A549 (cell line): ENCODE results near the gene EIF3L. TPM values are rescaled to one million over a fixed set of nuclear protein-coding genes. Genes with fewer than 3 reads are reported as not detected.

Source experiments
- ATAC-seq, 2 experiments: fragments of 200-7000 bp in 1 of 2; fragments of >200 bp in 1 of 2; cut with Nextera tagmentation in 1 of 2; cut with Tn5 transposase in 1 of 2; 3 replicates each; pipeline versions ENCODE4 v1.8.0 to v1.9.1; 2018 to 2020; ENCODE audit warnings: mild to moderate bottlenecking in 1 of 2, moderate library complexity in 1 of 2
- CTCF ChIA-PET: fragments of 300-600 bp; sonication (Branson Sonifier 250); formaldehyde crosslinking; extraction: SDS; loops from one replicate; lab custom pipeline; 2021; ENCODE audit warnings: antibody characterized with exemption, inconsistent platforms; lab: Yijun Ruan, JAX
- POLR2A ChIA-PET: fragments of 350-600 bp; formaldehyde crosslinking; extraction: SDS; loops from one replicate; lab custom pipeline; 2021; ENCODE audit warnings: antibody characterized with exemption, inconsistent platforms; lab: Yijun Ruan, JAX
- DNase-seq, 2 experiments: peaks; one replicate each; pipeline versions ENCODE4 v3.0.0 to v3.0.0-alpha.2; 2011 to 2016; ENCODE audit warnings: low read depth in 1 of 2, low spot score in 1 of 2
- FAIRE-seq: peaks from 2 replicates; lab custom pipeline; 2011; peaks lifted over from hg19 to GRCh38; lab: Jason Lieb, UNC
- H3K27ac ChIP-seq, 2 experiments: fragments of >200 bp; sonication (Bioruptor Twin); formaldehyde crosslinking; 3 replicates each; pipeline ENCODE4 v1.5.1; 2016 to 2017
- H3K4me1 ChIP-seq: fragments of >200 bp; sonication (Bioruptor Twin); formaldehyde crosslinking; 3 replicates; pipeline ENCODE4 v1.6.1; 2016
- H3K4me2 ChIP-seq: fragments of >200 bp; sonication (Bioruptor Twin); formaldehyde crosslinking; 3 replicates; pipeline ENCODE4 v1.6.1; 2016
- H3K4me3 ChIP-seq: fragments of >200 bp; sonication (Bioruptor Twin); formaldehyde crosslinking; 3 replicates; pipeline ENCODE4 v1.5.1; 2016
- H3K9me3 ChIP-seq: fragments of >200 bp; sonication (Bioruptor Twin); formaldehyde crosslinking; 3 replicates; pipeline ENCODE4 v1.6.1; 2016
- BHLHE40 ChIP-seq: IDR thresholded peaks from 2 replicates; pipeline ENCODE4 v1.6.1; 2012; ENCODE audit warnings: low read depth, low read length, inconsistent platforms
- CBX2 ChIP-seq: fragments of 200-600 bp; sonication (generic); IDR thresholded peaks from 2 replicates; pipeline ENCODE4 v1.6.1; 2016; ENCODE audit warnings: low read depth, mild to moderate bottlenecking, borderline replicate concordance
- CEBPB ChIP-seq, 2 experiments: fragments of >200 bp in 1 of 2; sonication (Bioruptor Twin) in 1 of 2; formaldehyde crosslinking in 1 of 2; IDR thresholded peaks; 2 replicates each; pipeline ENCODE4 v1.6.1; 2012 to 2016
- CHD4 ChIP-seq: fragments of 200-600 bp; sonication (generic); IDR thresholded peaks from 2 replicates; pipeline ENCODE4 v1.6.1; 2016; ENCODE audit warnings: antibody characterized with exemption, mild to moderate bottlenecking, borderline replicate concordance
- E2F6 ChIP-seq: IDR thresholded peaks from 2 replicates; pipeline ENCODE4 v1.6.1; 2012; ENCODE audit warnings: low read depth, borderline replicate concordance
- EHMT2 ChIP-seq: fragments of 200-600 bp; sonication (generic); IDR thresholded peaks from 2 replicates; pipeline ENCODE4 v1.6.1; 2016; ENCODE audit warnings: antibody characterized with exemption, low read depth, mild to moderate bottlenecking, moderate library complexity
- ELK1 ChIP-seq: fragments of 150-350 bp; IDR thresholded peaks from 2 replicates; pipeline ENCODE4 v1.6.1; 2014; ENCODE audit warnings: low read depth, mild to moderate bottlenecking, low read length
- FOXS1 ChIP-seq: fragments of 250-450 bp; sonication (Bioruptor Pico); IDR thresholded peaks from 2 replicates; pipeline ENCODE4 v1.5.0; 2020; ENCODE audit warnings: mild to moderate bottlenecking, moderate library complexity
- HES2 ChIP-seq: fragments of >200 bp; sonication (Bioruptor Twin); formaldehyde crosslinking; IDR thresholded peaks from 2 replicates; pipeline ENCODE4 v1.6.1; 2016
- HEYL ChIP-seq: fragments of 250-450 bp; sonication (Bioruptor Pico); IDR thresholded peaks from 2 replicates; pipeline ENCODE4 v1.8.0; 2021; ENCODE audit warnings: mild to moderate bottlenecking, moderate library complexity
- HMGXB4 ChIP-seq: fragments of 250-450 bp; sonication (Bioruptor Pico); IDR thresholded peaks from 2 replicates; pipeline ENCODE4 v1.5.0; 2021; ENCODE audit warnings: mild to moderate bottlenecking, moderate library complexity, borderline replicate concordance
- JUN ChIP-seq, 2 experiments: fragments of >200 bp; sonication (Bioruptor Twin); formaldehyde crosslinking; IDR thresholded peaks; 2 replicates in 1 of 2; 3 replicates in 1 of 2; pipeline ENCODE4 v1.6.1; 2016 to 2017
- KDM5A ChIP-seq: fragments of 200-600 bp; sonication (generic); IDR thresholded peaks from 2 replicates; pipeline ENCODE4 v1.6.1; 2016; ENCODE audit warnings: antibody characterized with exemption, mild to moderate bottlenecking
- MAFK ChIP-seq: fragments of 450-650 bp; IDR thresholded peaks from 2 replicates; pipeline ENCODE4 v1.6.1; 2014; ENCODE audit not compliant: partially characterized antibody
- MYC ChIP-seq: IDR thresholded peaks from 2 replicates; pipeline ENCODE4 v1.6.1; 2012; ENCODE audit warnings: mild to moderate bottlenecking, inconsistent platforms, low read length, improper control_type of control experiment, borderline replicate concordance
- NFE2L2 ChIP-seq: fragments of 150-350 bp; conservative IDR thresholded peaks from 2 replicates; pipeline ENCODE4 v1.6.1; 2014; ENCODE audit warnings: low read length
- NR3C1 ChIP-seq: fragments of >200 bp; sonication (Bioruptor Twin); formaldehyde crosslinking; IDR thresholded peaks from 3 replicates; pipeline ENCODE4 v1.6.1; 2017
- PBX3 ChIP-seq: IDR thresholded peaks from 2 replicates; pipeline ENCODE4 v1.6.1; 2012
- POLR2AphosphoS2 ChIP-seq: conservative IDR thresholded peaks from 2 replicates; pipeline ENCODE4 v1.6.1; 2012; ENCODE audit warnings: low read length, improper control_type of control experiment, inconsistent platforms
- RCOR1 ChIP-seq: fragments of 150-350 bp; IDR thresholded peaks from 2 replicates; pipeline ENCODE4 v1.6.1; 2014; ENCODE audit warnings: antibody characterized with exemption, low read length, low read depth
- RFX5 ChIP-seq: fragments of 450-650 bp; IDR thresholded peaks from 2 replicates; pipeline ENCODE4 v1.7.1; 2014; ENCODE audit warnings: antibody characterized with exemption, mild to moderate bottlenecking, moderate library complexity
- USF2 ChIP-seq: fragments of 450-650 bp; IDR thresholded peaks from 2 replicates; pipeline ENCODE4 v1.6.1; 2014; ENCODE audit warnings: antibody characterized with exemption
- ZC3H11A ChIP-seq: fragments of 450-650 bp; IDR thresholded peaks from 2 replicates; pipeline ENCODE4 v1.6.1; 2014; ENCODE audit warnings: antibody characterized with exemption, mild to moderate bottlenecking
- ZSCAN20 ChIP-seq: fragments of 250-450 bp; sonication (Bioruptor Pico); IDR thresholded peaks from 2 replicates; pipeline ENCODE4 v1.8.0; 2022; ENCODE audit warnings: mild to moderate bottlenecking, moderate library complexity
- WGBS: methylation state at CpG from one replicate; pipeline ENCODE4 v1.1.6; 2017; ENCODE audit errors: missing lambda C conversion rate; 5-methylcytosine and 5-hydroxymethylcytosine counted together
- polyA plus RNA-seq, 4 experiments: library from polyadenylated mRNA; depleted of rRNA in 3 of 4; stranded (reverse); fragments of >200 nt; fragmentation: RNase III in 1 of 4; extraction: RNeasy Plus Mini Kit Qiagen cat#74134 plus additional on column Dnase treatment in 1 of 4; gene quantifications; 2 replicates in 3 of 4; 3 replicates in 1 of 4; pipeline ENCODE4 v1.2.3, GENCODE V29; 2011 to 2017

The EIF3L gene
- polyA plus RNA-seq, 2 of the 4 experiments (the other 2 are of a cell fraction), result 218 to 423 TPM

GRCh38 chr22:37807410-37808293 lies 41.6 kb upstream of the EIF3L start, which contains the start of gene GCAT (continued):
- TF ChIP-seq HMGXB4 (CRISPR knock-in tag) (no peak), USF2 (peak; percentile 21; the same call in 1 of the 2 replicates), JUN (IDR thresholded peaks at IDR 0.05) (peak in 1 of 2 experiments; percentile 57; a peak in 2 of 5 replicates), HEYL (CRISPR knock-in tag) (no peak), BHLHE40 (no peak; the same call in 1 of the 2 replicates), RCOR1 (no peak)

- WGBS, result 53% methylated on average over 8 of the region's 8 CpGs
These were observed 40.9 kb upstream of the EIF3L start for GRCh38 chr22:37808294-37808657.

GRCh38 chr22:37809672-37810333 lies 39.4 kb upstream of the EIF3L start:
- Histone ChIP-seq H3K4me2 (no peak overlapping the region), H3K4me3 (no peak overlapping the region)
- 91% methylated on average over 4 of the region's 5 CpGs for WGBS
- no peak for FAIRE-seq
- TF ChIP-seq CBX2, result no peak
- TF ChIP-seq POLR2AphosphoS2, result no peak
- no peak for TF ChIP-seq FOXS1 (CRISPR knock-in tag)
- TF ChIP-seq HES2, result no peak
- no peak for TF ChIP-seq ELK1
- TF ChIP-seq, all 56 proteins: peak for 0
- Histone ChIP-seq H3K4me1 (peaks cover 4% of the 10 kb centered on the region; the same call in 1 of the 3 replicates), H3K9me3 (no peaks in the 10 kb centered on the region), H3K27ac (no peak overlapping the region)
- ChIA-PET CTCF (interaction anchor here (0.8 to 4.1 kb wide), 3 partner anchors 9 to 156 kb away, joined by 4 to 47 read pairs (median 4); no protein-coding TSS in a partner anchor), POLR2A (interaction anchor here (0.6 kb wide), 1 partner anchor 8 kb away, joined by 4 read pairs; no protein-coding TSS in a partner anchor)
- no peak for DNase-seq
- no peak for ATAC-seq

More at GRCh38 chr22:37808294-37808657, 40.9 kb upstream of the EIF3L start:
- ATAC-seq, result no peak
- DNase-seq, result no peak
- Histone ChIP-seq H3K4me1 (peaks cover 15% of the 10 kb centered on the region), H3K4me2 (peak overlapping the region; percentile 99), H3K27ac (peak overlapping the region; percentile 55 to 77; a peak in 5 of 6 replicates), H3K4me3 (peak overlapping the region; percentile 69), H3K9me3 (no peaks in the 10 kb centered on the region)
- TF ChIP-seq CHD4 (no peak), RCOR1 (no peak), BHLHE40 (no peak), ZSCAN20 (CRISPR knock-in tag) (no peak), KDM5A (no peak), RFX5 (no peak), CEBPB (IDR thresholded peaks at IDR 0.05) (no peak), MYC (no peak), MAFK (no peak), PBX3 (no peak), ZC3H11A (no peak), E2F6 (no peak), NR3C1 (no peak), NFE2L2 (no peak), EHMT2 (no peak)
- ChIA-PET POLR2A (interaction anchor here (0.6 to 2.1 kb wide), 6 partner anchors 29 to 187 kb away, joined by 3 to 7 read pairs (median 5); partner anchors contain the start of genes ANKRD54, C22orf23, PDXP and POLR2F), CTCF (interaction anchor here (0.8 to 4.1 kb wide), 4 partner anchors 10 to 157 kb away, joined by 3 to 47 read pairs (median 8); no protein-coding TSS in a partner anchor)
- FAIRE-seq, result no peak
